GM12891 (cell line): ENCODE results near the gene CST11.

ENCODE experiments used
- POLR2A ChIP-seq: IDR thresholded peaks from 2 replicates; pipeline ENCODE4 v1.6.1; 2011; ENCODE audit warnings: low read depth, low read length, control low read depth
- POU2F2 ChIP-seq: IDR thresholded peaks from 2 replicates; pipeline ENCODE4 v1.6.1; 2011; ENCODE audit warnings: low read depth, mild to moderate bottlenecking, control low read depth, low read length, moderate library complexity
- SPI1 ChIP-seq: IDR thresholded peaks from 2 replicates; pipeline ENCODE4 v1.6.1; 2011; ENCODE audit warnings: low read depth, low read length, control low read depth

DNA sequence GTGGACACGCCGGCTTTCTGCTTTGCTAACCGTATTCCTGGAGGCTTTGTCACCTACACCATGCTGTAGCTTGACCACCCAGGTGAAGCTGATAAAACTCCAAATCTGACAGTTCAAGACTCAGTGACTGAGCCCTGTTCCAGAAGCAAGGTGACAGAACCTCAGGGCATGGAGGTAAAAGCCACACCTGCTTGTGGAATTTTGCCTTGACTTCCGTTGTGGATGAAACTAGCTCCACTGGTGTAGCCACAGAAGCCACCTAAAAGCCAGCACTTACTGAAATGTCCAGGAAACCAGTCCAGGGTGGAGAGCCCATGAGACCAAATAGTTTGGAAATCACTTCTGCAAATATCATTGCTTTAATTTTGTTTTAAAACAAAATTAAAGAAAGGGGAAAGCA lies 49.2 kb upstream of the CST11 start:
- no peak for TF ChIP-seq POU2F2
- no peak for TF ChIP-seq POLR2A
- TF ChIP-seq SPI1, result no peak
